ENCODE results near the gene A1BG.

A1BG gene
- total RNA-seq, result 0.07 to 1.1 (median 0.30) reads per million in 18 experiments

- DNase-seq, result no peak
Measured at GRCh38 chr19:58352760-58353671, at the start of gene A1BG. Gene A1BG, minus strand, starts transcription at chr19:58353492. Its CDS starts 55 bp downstream, at chr19:58353437.

- no peak for DNase-seq
Measured at GRCh38 chr19:58401840-58402421, 48.6 kb upstream of the A1BG start.

GRCh38 chr19:58400916-58401839 is 47.9 kb upstream of the A1BG start:
- peak; percentile 100 for DNase-seq

GRCh38 chr19:58400316-58400915 is 47.1 kb upstream of the A1BG start:
- no peak for DNase-seq

- DNase-seq, result no peak
Measured at GRCh38 chr19:58399903-58400302, 46.6 kb upstream of the A1BG start.

- DNase-seq, result no peak
Measured at GRCh38 chr19:58398545-58398944, 45.3 kb upstream of the A1BG start.

GRCh38 chr19:58398087-58398486 is 44.8 kb upstream of the A1BG start:
- no peak for DNase-seq

GRCh38 chr19:58397533-58398037 is 44.3 kb upstream of the A1BG start:
- DNase-seq, result no peak

- DNase-seq, result no peak
Measured at GRCh38 chr19:58396691-58397532, 43.6 kb upstream of the A1BG start.

- no peak for DNase-seq
Measured at GRCh38 chr19:58395979-58396627, 42.8 kb upstream of the A1BG start.

GRCh38 chr19:58395220-58395978 is 42.1 kb upstream of the A1BG start, which contains the start of gene RNF225:
Gene RNF225, plus strand, starts transcription at chr19:58395656. Its CDS starts 434 bp downstream, at chr19:58396090.
- DNase-seq, result no peak

GRCh38 chr19:58394821-58395219 is 41.5 kb upstream of the A1BG start:
- no peak for DNase-seq

- no peak for DNase-seq
Measured at GRCh38 chr19:58393725-58394033, 40.4 kb upstream of the A1BG start.

GRCh38 chr19:58392945-58393724 is 39.8 kb upstream of the A1BG start:
- no peak for DNase-seq

- DNase-seq, result no peak
Measured at GRCh38 chr19:58388175-58388526, 34.9 kb upstream of the A1BG start.

GRCh38 chr19:58387338-58388174 is 34.3 kb upstream of the A1BG start:
- DNase-seq, result no peak

- DNase-seq, result peak; percentile 99
Measured at GRCh38 chr19:58386576-58387337, 33.5 kb upstream of the A1BG start, which contains the start of gene RPS5. Gene RPS5, plus strand, starts transcription at chr19:58387269. Its CDS starts 869 bp downstream, at chr19:58388138.
